ENCODE results near the gene PFKFB4. TPM values are rescaled to one million over a fixed set of nuclear protein-coding genes. Genes with fewer than 3 reads are reported as not detected.

Gene PFKFB4
- total and polyA plus RNA-seq, 2 experiments from 2014 or later, result 8.6 to 22.9 TPM

DNA sequence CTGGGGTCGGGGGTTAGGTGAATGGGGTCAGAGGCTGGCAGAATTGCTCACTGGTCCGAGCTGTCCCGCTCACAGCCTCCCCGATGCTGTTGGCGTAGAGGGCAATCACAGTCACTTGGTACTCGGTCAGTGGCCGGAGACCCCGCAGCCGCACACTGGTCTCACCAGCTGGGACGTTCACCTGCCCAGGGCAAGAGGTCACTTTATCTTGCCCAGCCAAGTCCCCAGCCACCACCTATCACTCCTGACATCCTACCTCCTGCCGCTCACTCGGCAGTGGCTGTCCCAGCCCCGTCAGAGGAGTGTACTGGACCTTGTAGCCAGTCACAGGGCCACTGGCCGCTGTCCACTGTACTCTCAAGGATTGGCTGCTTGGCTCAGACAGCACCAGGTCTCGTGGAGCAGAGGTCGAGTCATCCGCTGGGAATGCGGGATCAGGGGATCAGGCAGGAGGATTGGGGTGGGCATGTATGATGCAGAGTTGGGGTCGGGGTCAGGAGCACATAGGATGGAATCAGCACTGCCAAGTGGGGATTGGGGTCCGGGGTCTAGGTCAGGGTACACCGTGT, 36.0 kb upstream of the PFKFB4 start:
- no peak overlapping the region for H2AFZ ChIP-seq
- peaks cover 17% of the 10 kb centered on the region; the same call in 1 of the 2 replicates for H3K4me1 ChIP-seq (ENCODE audit: insufficient read depth)
- DNase-seq (ENCODE audit: low spot score) (no peak), ATAC-seq (no peak)
- no peaks in the 10 kb centered on the region for H3K9me3 Mint-ChIP-seq
- no peak overlapping the region for H3K4me2 ChIP-seq
- no peaks in the 10 kb centered on the region for H3K36me3 ChIP-seq (ENCODE audit: insufficient read depth)
- TF ChIP-seq CREB1 (CRISPR knock-in tag; IDR thresholded peaks at IDR 0.05; ENCODE audit: low read depth), result no peak
- no peak for TF ChIP-seq JUNB (IDR thresholded peaks at IDR 0.05; ENCODE audit: unreplicated experiment)
- no peak for TF ChIP-seq NANOG (IDR thresholded peaks at IDR 0.05; ENCODE audit: borderline replicate concordance)
- TF ChIP-seq, protein P1, sequence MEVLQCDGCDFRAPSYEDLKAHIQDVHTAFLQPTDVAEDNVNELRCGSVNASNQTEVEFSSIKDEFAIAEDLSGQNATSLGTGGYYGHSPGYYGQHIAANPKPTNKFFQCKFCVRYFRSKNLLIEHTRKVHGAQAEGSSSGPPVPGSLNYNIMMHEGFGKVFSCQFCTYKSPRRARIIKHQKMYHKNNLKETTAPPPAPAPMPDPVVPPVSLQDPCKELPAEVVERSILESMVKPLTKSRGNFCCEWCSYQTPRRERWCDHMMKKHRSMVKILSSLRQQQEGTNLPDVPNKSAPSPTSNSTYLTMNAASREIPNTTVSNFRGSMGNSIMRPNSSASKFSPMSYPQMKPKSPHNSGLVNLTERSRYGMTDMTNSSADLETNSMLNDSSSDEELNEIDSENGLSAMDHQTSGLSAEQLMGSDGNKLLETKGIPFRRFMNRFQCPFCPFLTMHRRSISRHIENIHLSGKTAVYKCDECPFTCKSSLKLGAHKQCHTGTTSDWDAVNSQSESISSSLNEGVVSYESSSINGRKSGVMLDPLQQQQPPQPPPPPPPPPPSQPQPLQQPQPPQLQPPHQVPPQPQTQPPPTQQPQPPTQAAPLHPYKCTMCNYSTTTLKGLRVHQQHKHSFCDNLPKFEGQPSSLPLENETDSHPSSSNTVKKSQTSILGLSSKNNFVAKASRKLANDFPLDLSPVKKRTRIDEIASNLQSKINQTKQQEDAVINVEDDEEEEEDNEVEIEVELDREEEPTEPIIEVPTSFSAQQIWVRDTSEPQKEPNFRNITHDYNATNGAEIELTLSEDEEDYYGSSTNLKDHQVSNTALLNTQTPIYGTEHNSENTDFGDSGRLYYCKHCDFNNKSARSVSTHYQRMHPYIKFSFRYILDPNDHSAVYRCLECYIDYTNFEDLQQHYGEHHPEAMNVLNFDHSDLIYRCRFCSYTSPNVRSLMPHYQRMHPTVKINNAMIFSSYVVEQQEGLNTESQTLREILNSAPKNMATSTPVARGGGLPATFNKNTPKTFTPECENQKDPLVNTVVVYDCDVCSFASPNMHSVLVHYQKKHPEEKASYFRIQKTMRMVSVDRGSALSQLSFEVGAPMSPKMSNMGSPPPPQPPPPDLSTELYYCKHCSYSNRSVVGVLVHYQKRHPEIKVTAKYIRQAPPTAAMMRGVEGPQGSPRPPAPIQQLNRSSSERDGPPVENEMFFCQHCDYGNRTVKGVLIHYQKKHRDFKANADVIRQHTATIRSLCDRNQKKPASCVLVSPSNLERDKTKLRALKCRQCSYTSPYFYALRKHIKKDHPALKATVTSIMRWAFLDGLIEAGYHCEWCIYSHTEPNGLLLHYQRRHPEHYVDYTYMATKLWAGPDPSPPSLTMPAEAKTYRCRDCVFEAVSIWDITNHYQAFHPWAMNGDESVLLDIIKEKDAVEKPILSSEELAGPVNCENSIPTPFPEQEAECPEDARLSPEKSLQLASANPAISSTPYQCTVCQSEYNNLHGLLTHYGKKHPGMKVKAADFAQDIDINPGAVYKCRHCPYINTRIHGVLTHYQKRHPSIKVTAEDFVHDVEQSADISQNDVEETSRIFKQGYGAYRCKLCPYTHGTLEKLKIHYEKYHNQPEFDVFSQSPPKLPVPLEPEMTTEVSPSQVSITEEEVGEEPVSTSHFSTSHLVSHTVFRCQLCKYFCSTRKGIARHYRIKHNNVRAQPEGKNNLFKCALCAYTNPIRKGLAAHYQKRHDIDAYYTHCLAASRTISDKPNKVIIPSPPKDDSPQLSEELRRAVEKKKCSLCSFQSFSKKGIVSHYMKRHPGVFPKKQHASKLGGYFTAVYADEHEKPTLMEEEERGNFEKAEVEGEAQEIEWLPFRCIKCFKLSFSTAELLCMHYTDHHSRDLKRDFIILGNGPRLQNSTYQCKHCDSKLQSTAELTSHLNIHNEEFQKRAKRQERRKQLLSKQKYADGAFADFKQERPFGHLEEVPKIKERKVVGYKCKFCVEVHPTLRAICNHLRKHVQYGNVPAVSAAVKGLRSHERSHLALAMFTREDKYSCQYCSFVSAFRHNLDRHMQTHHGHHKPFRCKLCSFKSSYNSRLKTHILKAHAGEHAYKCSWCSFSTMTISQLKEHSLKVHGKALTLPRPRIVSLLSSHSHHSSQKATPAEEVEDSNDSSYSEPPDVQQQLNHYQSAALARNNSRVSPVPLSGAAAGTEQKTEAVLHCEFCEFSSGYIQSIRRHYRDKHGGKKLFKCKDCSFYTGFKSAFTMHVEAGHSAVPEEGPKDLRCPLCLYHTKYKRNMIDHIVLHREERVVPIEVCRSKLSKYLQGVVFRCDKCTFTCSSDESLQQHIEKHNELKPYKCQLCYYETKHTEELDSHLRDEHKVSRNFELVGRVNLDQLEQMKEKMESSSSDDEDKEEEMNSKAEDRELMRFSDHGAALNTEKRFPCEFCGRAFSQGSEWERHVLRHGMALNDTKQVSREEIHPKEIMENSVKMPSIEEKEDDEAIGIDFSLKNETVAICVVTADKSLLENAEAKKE (CRISPR knock-in tag; IDR thresholded peaks at IDR 0.05), result no peak
- no peak for TF ChIP-seq POLR2AphosphoS5 (IDR thresholded peaks at IDR 0.05; ENCODE audit: low read depth)
- no peak for TF ChIP-seq ZNF331 (CRISPR knock-in tag; IDR thresholded peaks at IDR 0.05; ENCODE audit: low read depth)
- TF ChIP-seq ZNF114 (CRISPR knock-in tag; IDR thresholded peaks at IDR 0.05), result no peak
- no peak for TF ChIP-seq EZH2 (IDR thresholded peaks at IDR 0.05; ENCODE audit: low read depth, unreplicated experiment)
- TF ChIP-seq, protein P2, sequence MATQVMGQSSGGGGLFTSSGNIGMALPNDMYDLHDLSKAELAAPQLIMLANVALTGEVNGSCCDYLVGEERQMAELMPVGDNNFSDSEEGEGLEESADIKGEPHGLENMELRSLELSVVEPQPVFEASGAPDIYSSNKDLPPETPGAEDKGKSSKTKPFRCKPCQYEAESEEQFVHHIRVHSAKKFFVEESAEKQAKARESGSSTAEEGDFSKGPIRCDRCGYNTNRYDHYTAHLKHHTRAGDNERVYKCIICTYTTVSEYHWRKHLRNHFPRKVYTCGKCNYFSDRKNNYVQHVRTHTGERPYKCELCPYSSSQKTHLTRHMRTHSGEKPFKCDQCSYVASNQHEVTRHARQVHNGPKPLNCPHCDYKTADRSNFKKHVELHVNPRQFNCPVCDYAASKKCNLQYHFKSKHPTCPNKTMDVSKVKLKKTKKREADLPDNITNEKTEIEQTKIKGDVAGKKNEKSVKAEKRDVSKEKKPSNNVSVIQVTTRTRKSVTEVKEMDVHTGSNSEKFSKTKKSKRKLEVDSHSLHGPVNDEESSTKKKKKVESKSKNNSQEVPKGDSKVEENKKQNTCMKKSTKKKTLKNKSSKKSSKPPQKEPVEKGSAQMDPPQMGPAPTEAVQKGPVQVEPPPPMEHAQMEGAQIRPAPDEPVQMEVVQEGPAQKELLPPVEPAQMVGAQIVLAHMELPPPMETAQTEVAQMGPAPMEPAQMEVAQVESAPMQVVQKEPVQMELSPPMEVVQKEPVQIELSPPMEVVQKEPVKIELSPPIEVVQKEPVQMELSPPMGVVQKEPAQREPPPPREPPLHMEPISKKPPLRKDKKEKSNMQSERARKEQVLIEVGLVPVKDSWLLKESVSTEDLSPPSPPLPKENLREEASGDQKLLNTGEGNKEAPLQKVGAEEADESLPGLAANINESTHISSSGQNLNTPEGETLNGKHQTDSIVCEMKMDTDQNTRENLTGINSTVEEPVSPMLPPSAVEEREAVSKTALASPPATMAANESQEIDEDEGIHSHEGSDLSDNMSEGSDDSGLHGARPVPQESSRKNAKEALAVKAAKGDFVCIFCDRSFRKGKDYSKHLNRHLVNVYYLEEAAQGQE (IDR thresholded peaks at IDR 0.05; ENCODE audit: unreplicated experiment), result no peak
- TF ChIP-seq, protein P3, sequence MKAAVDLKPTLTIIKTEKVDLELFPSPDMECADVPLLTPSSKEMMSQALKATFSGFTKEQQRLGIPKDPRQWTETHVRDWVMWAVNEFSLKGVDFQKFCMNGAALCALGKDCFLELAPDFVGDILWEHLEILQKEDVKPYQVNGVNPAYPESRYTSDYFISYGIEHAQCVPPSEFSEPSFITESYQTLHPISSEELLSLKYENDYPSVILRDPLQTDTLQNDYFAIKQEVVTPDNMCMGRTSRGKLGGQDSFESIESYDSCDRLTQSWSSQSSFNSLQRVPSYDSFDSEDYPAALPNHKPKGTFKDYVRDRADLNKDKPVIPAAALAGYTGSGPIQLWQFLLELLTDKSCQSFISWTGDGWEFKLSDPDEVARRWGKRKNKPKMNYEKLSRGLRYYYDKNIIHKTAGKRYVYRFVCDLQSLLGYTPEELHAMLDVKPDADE (IDR thresholded peaks at IDR 0.05), result no peak
- no peak for TF ChIP-seq EZH2phosphoT487 (IDR thresholded peaks at IDR 0.05; ENCODE audit: unreplicated experiment)
- TF ChIP-seq, protein P4, sequence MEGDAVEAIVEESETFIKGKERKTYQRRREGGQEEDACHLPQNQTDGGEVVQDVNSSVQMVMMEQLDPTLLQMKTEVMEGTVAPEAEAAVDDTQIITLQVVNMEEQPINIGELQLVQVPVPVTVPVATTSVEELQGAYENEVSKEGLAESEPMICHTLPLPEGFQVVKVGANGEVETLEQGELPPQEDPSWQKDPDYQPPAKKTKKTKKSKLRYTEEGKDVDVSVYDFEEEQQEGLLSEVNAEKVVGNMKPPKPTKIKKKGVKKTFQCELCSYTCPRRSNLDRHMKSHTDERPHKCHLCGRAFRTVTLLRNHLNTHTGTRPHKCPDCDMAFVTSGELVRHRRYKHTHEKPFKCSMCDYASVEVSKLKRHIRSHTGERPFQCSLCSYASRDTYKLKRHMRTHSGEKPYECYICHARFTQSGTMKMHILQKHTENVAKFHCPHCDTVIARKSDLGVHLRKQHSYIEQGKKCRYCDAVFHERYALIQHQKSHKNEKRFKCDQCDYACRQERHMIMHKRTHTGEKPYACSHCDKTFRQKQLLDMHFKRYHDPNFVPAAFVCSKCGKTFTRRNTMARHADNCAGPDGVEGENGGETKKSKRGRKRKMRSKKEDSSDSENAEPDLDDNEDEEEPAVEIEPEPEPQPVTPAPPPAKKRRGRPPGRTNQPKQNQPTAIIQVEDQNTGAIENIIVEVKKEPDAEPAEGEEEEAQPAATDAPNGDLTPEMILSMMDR (conservative IDR thresholded peaks at IDR 0.05; ENCODE audit: low read depth in 2 of 2), result no peak
- no peak for TF ChIP-seq STAT1 (IDR thresholded peaks at IDR 0.05; ENCODE audit: unreplicated experiment)
- no peak overlapping the region for H3K27ac ChIP-seq (ENCODE audit: low read depth)
- H3K4me3 Mint-ChIP-seq, result no peak overlapping the region
- peaks cover 21% of the 10 kb centered on the region for H3K4me1 Mint-ChIP-seq
- 0 out of 2 replicates have a peak, but pooled peaks cover 7% of the 10 kb centered on the region for H3F3A ChIP-seq (replicated peaks; ENCODE audit: low read depth)
- H3K9me2 ChIP-seq (ENCODE audit: insufficient read depth), result no peaks in the 10 kb centered on the region
- H3K4me3 ChIP-seq, result no peak overlapping the region
- H3K27me3 ChIP-seq (ENCODE audit: insufficient read depth), result peaks cover 11% of the 10 kb centered on the region; the same call in 1 of the 2 replicates
- H4K20me1 ChIP-seq (replicated peaks; ENCODE audit: insufficient read depth), result no peaks in the 10 kb centered on the region; the same call in 1 of the 2 replicates
- no peak overlapping the region for H3K27ac Mint-ChIP-seq
- H3K36me3 Mint-ChIP-seq (ENCODE audit: low read depth), result peaks cover 6% of the 10 kb centered on the region
- no peaks in the 10 kb centered on the region for H3K79me2 ChIP-seq (replicated peaks; ENCODE audit: insufficient read depth)
- peaks cover 22% of the 10 kb centered on the region for H3K27me3 Mint-ChIP-seq (ENCODE audit: insufficient read depth, low read depth, poor library complexity)
